Osteocyte (in vitro differentiated cells): Measurements from ENCODE around the gene NES. TPM values are rescaled to one million over a fixed set of nuclear protein-coding genes. Genes with fewer than 3 reads are reported as not detected.
A peak's percentile ranks its signal among the peaks of the same experiment; 100 is the strongest.

Source experiments
- DNase-seq: peaks from one replicate; pipeline ENCODE4 v3.0.0; 2021; ENCODE audit warnings: mixed read lengths; ENCODE audit not compliant: unreplicated experiment; ENCODE audit errors: extremely low spot score
- H3K27ac Mint-ChIP-seq: one replicate; pipeline ENCODE4 v1.8.0; 2021; ENCODE audit warnings: mild to moderate bottlenecking, mixed read lengths; ENCODE audit not compliant: unreplicated experiment
- H3K27me3 Mint-ChIP-seq: one replicate; pipeline ENCODE4 v1.8.0; 2021; ENCODE audit warnings: mixed read lengths; ENCODE audit not compliant: unreplicated experiment
- H3K36me3 Mint-ChIP-seq: one replicate; pipeline ENCODE4 v1.8.0; 2021; ENCODE audit warnings: mixed read lengths; ENCODE audit not compliant: unreplicated experiment
- H3K4me1 Mint-ChIP-seq: one replicate; pipeline ENCODE4 v1.8.0; 2021; ENCODE audit warnings: mixed read lengths; ENCODE audit not compliant: unreplicated experiment
- H3K4me3 Mint-ChIP-seq: one replicate; pipeline ENCODE4 v1.8.0; 2021; ENCODE audit warnings: mild to moderate bottlenecking, moderate library complexity, mixed read lengths; ENCODE audit not compliant: unreplicated experiment
- H3K9me3 Mint-ChIP-seq: one replicate; pipeline ENCODE4 v1.8.0; 2021; ENCODE audit warnings: mixed read lengths; ENCODE audit not compliant: unreplicated experiment
- CTCF ChIP-seq: fragments of 200-600 bp; sonication (generic); IDR thresholded peaks from 2 replicates; pipeline ENCODE4 v1.5.0; 2021; ENCODE audit warnings: antibody characterized with exemption, mild to moderate bottlenecking, moderate library complexity
- total RNA-seq: library from RNA; stranded (reverse); gene quantifications from 2 replicates; pipeline ENCODE4 v1.2.1, GENCODE V29; 2021

The NES gene
- total RNA-seq, 1 donor from 2014 or later: 26.5 TPM

- Mint-ChIP-seq H3K9me3 (no peaks in the 10 kb centered on the region), H3K27me3 (peaks cover 82% of the 10 kb centered on the region), H3K36me3 (no peaks in the 10 kb centered on the region), H3K4me3 (no peak overlapping the region), H3K4me1 (peaks cover 16% of the 10 kb centered on the region), H3K27ac (no peak overlapping the region)
- no peak for TF ChIP-seq CTCF
- no peak for DNase-seq
Observed at GRCh38 chr1:156644640-156645039, 32.6 kb downstream of the NES start.

- Mint-ChIP-seq H3K36me3 (no peaks in the 10 kb centered on the region), H3K9me3 (no peaks in the 10 kb centered on the region), H3K27ac (no peak overlapping the region), H3K4me3 (no peak overlapping the region), H3K4me1 (peaks cover 21% of the 10 kb centered on the region), H3K27me3 (peaks cover 83% of the 10 kb centered on the region)
- TF ChIP-seq CTCF: no peak
- no peak for DNase-seq
Observed at GRCh38 chr1:156644146-156644545, 33.1 kb downstream of the NES start.

- Mint-ChIP-seq H3K4me1 (peaks cover 24% of the 10 kb centered on the region), H3K27me3 (peaks cover 83% of the 10 kb centered on the region), H3K4me3 (no peak overlapping the region), H3K9me3 (no peaks in the 10 kb centered on the region), H3K27ac (no peak overlapping the region), H3K36me3 (no peaks in the 10 kb centered on the region)
- no peak for TF ChIP-seq CTCF
- DNase-seq: no peak
Observed at GRCh38 chr1:156643778-156644092, 33.5 kb downstream of the NES start.

GRCh38 chr1:156643049-156643777, 34.0 kb downstream of the NES start:
- no peaks in the 10 kb centered on the region for H3K36me3 Mint-ChIP-seq
- H3K9me3 Mint-ChIP-seq: no peaks in the 10 kb centered on the region
- peaks cover 24% of the 10 kb centered on the region for H3K4me1 Mint-ChIP-seq
- no peak overlapping the region for H3K27ac Mint-ChIP-seq
- H3K4me3 Mint-ChIP-seq: no peak overlapping the region
- no peak for TF ChIP-seq CTCF
- no peak for DNase-seq
- H3K27me3 Mint-ChIP-seq: peaks cover 84% of the 10 kb centered on the region

GRCh38 chr1:156642265-156643048, 34.8 kb downstream of the NES start:
- H3K4me1 Mint-ChIP-seq: peaks cover 24% of the 10 kb centered on the region
- H3K36me3 Mint-ChIP-seq: no peaks in the 10 kb centered on the region
- peak overlapping the region; percentile 67 for H3K4me3 Mint-ChIP-seq
- no peaks in the 10 kb centered on the region for H3K9me3 Mint-ChIP-seq
- peaks cover 83% of the 10 kb centered on the region for H3K27me3 Mint-ChIP-seq
- TF ChIP-seq CTCF: no peak
- H3K27ac Mint-ChIP-seq: no peak overlapping the region
- DNase-seq: no peak
